Nephron progenitor cell (in vitro differentiated cells): ENCODE measurements around the gene CLASRP.
"Not testable (repeated sequence)": the region's sequence is repeated elsewhere in the genome, so short reads cannot be mapped to it uniquely, and the experiment has no call there.

Source experiments
- DNase-seq: peaks from one replicate; pipeline ENCODE4 v3.0.0; 2021
- H3K27ac Mint-ChIP-seq: 2 replicates; pipeline ENCODE4 v1.8.0; 2021; ENCODE audit warnings: mild to moderate bottlenecking, moderate library complexity, mixed read lengths
- H3K27me3 Mint-ChIP-seq: 2 replicates; pipeline ENCODE4 v1.8.0; 2021; ENCODE audit warnings: mild to moderate bottlenecking, low read depth, mixed read lengths; ENCODE audit not compliant: poor library complexity
- H3K36me3 Mint-ChIP-seq: 2 replicates; pipeline ENCODE4 v1.8.0; 2021; ENCODE audit warnings: low read depth, mixed read lengths
- H3K4me1 Mint-ChIP-seq: 2 replicates; pipeline ENCODE4 v1.8.0; 2021; ENCODE audit warnings: mixed read lengths
- H3K4me3 Mint-ChIP-seq: 2 replicates; pipeline ENCODE4 v1.8.0; 2021; ENCODE audit warnings: mild to moderate bottlenecking, moderate library complexity, mixed read lengths
- H3K9me3 Mint-ChIP-seq: 2 replicates; pipeline ENCODE4 v1.8.0; 2021; ENCODE audit warnings: mild to moderate bottlenecking, moderate library complexity, mixed read lengths
- CTCF ChIP-seq: fragments of 200-600 bp; sonication (generic); IDR thresholded peaks from 2 replicates; pipeline ENCODE4 v1.5.0; 2021; ENCODE audit warnings: antibody characterized with exemption

Gene CLASRP

GRCh38 chr19:45101806-45102205 lies 63.0 kb downstream of the CLASRP start:
- Mint-ChIP-seq H3K4me1 (peaks cover 77% of the 10 kb centered on the region), H3K36me3 (no peaks in the 10 kb centered on the region), H3K4me3 (no peak overlapping the region), H3K27me3 (peaks cover 4% of the 10 kb centered on the region), H3K9me3 (no peaks in the 10 kb centered on the region), H3K27ac (no peak overlapping the region)
- no peak for DNase-seq
- no peak for TF ChIP-seq CTCF

- no peak for DNase-seq
- H3K9me3 Mint-ChIP-seq, result no peaks in the 10 kb centered on the region
- no peak overlapping the region for H3K27ac Mint-ChIP-seq
- H3K4me3 Mint-ChIP-seq, result no peak overlapping the region
- no peak for TF ChIP-seq CTCF
- H3K36me3 Mint-ChIP-seq, result no peaks in the 10 kb centered on the region
- peaks cover 70% of the 10 kb centered on the region for H3K4me1 Mint-ChIP-seq
- H3K27me3 Mint-ChIP-seq, result peaks cover 4% of the 10 kb centered on the region
Observed at GRCh38 chr19:45102481-45102880, 63.6 kb downstream of the CLASRP start.

GRCh38 chr19:45103156-45103507 lies 64.3 kb downstream of the CLASRP start:
- Mint-ChIP-seq H3K27me3 (peaks cover 4% of the 10 kb centered on the region), H3K36me3 (no peaks in the 10 kb centered on the region), H3K9me3 (no peaks in the 10 kb centered on the region), H3K4me1 (peaks cover 64% of the 10 kb centered on the region), H3K4me3 (no peak overlapping the region), H3K27ac (no peak overlapping the region)
- TF ChIP-seq CTCF, result no peak
- no peak for DNase-seq

GRCh38 chr19:45103508-45104319 lies 64.9 kb downstream of the CLASRP start:
- H3K4me3 Mint-ChIP-seq, result no peak overlapping the region
- peaks cover 58% of the 10 kb centered on the region for H3K4me1 Mint-ChIP-seq
- no peaks in the 10 kb centered on the region for H3K9me3 Mint-ChIP-seq
- H3K36me3 Mint-ChIP-seq, result no peaks in the 10 kb centered on the region
- TF ChIP-seq CTCF, result no peak
- peak; percentile 45 for DNase-seq
- H3K27ac Mint-ChIP-seq, result peak overlapping the region; percentile 93
- peaks cover 4% of the 10 kb centered on the region for H3K27me3 Mint-ChIP-seq

- no peak overlapping the region for H3K4me3 Mint-ChIP-seq
- DNase-seq, result no peak
- no peaks in the 10 kb centered on the region for H3K36me3 Mint-ChIP-seq
- H3K4me1 Mint-ChIP-seq, result peaks cover 48% of the 10 kb centered on the region
- H3K27me3 Mint-ChIP-seq, result peaks cover 4% of the 10 kb centered on the region
- TF ChIP-seq CTCF, result no peak
- H3K27ac Mint-ChIP-seq, result no peak overlapping the region
- H3K9me3 Mint-ChIP-seq, result no peaks in the 10 kb centered on the region
Observed at GRCh38 chr19:45104658-45105349, 66.0 kb downstream of the CLASRP start.

GRCh38 chr19:45106363-45106762 lies 67.5 kb downstream of the CLASRP start:
- not testable (repeated sequence) for DNase-seq, H3K27me3 Mint-ChIP-seq, H3K9me3 Mint-ChIP-seq, H3K36me3 Mint-ChIP-seq, H3K27ac Mint-ChIP-seq, H3K4me3 Mint-ChIP-seq
- peaks cover 34% of the 10 kb centered on the region for H3K4me1 Mint-ChIP-seq
